GM21786 (cell line): Measurements from ENCODE around the gene SPIRE1.
"Not testable (repeated sequence)": the region's sequence is repeated elsewhere in the genome, so short reads cannot be mapped to it uniquely, and the experiment has no call there.

Experiments
- ATAC-seq: cut with Tn5 transposase; IDR thresholded peaks from one replicate; pipeline ENCODE4 v1.9.1; 2021; ENCODE audit not compliant: unreplicated experiment

The SPIRE1 gene

DNA sequence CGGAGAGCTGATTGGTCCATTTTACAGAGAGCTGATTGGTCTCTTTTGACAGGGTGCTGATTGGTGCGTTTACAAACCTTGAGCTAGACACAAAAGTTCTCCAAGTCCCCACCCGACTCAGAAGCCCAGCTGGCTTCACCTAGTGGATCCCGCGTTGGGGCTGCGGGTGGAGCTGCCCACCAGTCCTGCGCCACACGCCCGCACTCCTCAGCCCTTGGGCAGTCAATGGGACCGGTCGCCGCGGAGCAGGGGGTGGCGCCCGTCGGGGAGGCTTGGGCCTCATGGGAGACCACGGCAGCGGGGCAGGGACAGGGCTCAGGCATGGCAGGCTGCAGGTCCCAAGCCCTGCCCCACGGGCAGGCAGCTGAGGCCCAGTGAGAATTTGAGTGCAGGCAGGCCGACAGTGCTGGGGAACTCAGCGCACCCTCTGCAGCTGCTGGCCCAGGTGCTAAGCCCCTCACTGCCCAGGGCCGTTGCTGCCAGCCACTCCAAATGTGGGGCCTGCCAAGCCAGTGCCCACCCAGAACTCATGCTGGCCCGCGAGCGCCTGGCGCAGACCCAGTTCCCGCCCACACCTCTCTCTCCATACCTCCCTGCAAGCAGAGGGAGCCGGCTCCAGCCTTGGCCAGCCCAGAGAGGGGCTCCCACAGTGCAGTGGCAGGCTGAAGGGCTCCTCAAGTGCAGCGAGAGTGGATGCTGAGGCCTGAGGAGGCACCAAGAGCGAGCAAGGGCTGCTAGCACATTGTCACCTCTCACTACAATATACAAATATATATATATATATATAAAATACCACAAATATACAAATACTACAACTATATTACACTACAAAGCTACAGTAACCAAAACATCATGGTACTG is 100.7 kb downstream of the SPIRE1 start:
- ATAC-seq = no peak

DNA sequence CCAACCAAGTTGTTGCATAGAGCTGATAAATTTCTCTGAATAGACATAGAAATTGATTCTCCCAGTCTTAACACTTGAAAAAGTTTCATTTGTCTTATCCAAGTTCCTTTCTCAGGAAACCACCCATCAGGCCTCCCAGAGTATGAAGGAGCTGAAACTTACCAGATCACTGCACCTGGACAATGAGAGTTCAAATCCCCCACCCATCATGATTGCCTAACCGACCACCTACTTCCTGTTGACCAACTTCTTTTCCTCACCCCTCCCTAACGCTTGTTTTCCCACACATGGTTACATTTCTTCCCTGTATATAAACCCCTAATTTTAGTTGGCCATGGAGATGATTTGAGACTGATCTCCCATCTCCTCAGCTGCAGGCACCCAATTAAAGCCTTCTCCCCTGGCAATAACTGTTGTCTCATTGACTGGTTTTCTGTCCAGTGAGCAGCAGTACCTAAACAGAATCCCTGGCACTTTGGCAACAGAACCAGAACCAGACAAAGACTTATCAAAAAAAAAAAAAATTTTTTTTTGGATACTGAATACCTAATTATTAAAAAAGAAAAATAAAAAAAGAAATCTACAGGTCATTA is 103.0 kb downstream of the SPIRE1 start:
- no peak for ATAC-seq

DNA sequence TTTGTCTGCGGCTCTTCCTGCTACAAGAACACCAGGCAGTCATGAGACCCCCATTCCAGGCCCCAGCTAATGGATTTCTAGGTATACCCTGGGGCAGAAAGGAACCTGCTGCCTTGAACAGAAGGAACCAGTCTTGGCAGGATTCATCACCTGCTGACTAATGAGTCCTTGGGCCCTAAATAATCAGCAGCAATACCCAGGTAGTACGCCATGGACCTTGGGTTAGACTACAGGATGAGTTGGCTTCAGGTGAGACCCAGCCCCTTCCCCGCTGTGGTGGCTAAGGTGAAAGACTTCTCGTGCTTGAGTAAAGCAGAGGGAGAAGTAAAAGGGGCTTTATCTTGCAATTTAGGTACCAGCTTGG is 105.0 kb downstream of the SPIRE1 start:
- no peak for ATAC-seq

DNA sequence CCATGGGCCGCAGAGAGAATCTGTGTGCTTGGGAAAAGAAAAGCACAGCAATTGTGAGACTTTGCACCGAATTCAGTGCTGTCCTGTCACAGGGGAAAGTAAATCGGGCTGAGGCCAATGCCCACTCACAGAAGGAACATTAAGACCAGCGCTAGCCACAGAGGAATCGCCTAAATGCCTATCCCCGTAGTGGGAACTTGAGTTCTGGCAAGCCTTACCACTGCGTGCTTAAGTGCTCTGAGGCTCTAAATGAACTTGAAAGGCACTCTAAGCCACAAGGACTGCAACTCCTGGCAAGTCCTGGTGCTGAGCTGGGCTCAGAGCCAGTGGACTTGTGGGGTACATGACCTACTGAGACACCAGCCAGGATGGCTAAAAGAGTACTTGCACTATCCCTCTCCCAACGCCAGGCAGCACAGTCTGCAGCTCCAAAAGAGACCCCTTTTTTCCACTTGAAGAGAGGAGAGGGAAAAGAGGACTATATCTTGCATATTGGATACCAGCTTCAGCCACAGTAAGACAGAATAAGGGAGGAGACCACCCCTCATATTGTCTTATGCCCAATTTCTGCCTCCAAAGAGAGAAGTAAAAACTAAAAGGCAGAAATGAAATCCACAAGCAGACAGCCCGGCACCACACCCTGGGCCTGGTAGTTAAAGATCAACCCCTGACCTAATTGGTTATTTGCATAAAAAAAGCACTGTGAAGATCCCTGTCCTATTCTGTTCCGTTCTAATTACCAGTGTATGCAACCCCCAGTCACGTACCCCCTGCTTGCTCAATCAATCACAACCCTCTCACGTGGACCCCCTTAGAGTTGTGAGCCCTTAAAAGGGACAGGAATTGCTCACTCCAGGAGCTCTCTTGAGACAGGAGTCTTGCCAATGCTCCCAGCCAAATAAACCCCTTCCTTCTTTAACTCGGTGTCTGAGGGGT is 105.7 kb downstream of the SPIRE1 start:
- not testable (repeated sequence) for ATAC-seq

DNA sequence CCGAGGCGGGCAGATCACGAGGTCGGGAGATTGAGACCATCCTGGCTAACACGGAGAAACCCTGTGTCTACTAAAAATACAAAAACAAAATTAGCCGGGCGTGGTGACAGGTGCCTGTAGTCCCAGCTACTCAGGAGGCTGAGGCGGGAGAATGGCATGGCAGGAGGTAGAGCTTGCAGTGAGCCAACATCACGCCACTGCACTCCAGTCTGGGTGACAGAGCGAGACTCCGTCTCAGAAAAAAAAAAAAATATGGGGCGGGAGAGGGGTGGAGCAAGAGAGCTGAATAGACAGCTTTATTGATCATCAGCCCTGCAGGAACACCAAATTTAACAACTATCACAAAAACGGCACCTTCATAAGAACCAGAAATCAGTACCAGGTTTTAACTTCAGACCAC is 106.4 kb downstream of the SPIRE1 start:
- not testable (repeated sequence) for ATAC-seq

DNA sequence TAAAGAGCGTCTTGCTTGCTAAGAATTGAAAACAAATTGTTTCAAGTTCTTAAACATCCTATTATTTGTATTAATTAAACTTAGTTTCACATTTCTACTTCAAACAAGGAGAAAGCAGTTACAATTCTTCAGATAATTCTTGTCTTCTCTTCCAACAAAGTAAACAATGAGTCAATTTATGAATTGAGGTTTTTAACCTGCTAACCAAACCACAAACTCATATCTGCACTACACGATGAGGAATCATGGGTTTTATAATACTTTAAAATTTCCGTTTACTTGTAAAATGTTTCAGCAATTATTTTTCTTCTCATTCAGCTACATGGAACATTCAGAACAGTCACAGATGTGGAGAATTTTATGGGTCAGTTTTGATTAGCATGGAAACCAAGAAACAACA is 114.2 kb downstream of the SPIRE1 start:
- no peak for ATAC-seq

DNA sequence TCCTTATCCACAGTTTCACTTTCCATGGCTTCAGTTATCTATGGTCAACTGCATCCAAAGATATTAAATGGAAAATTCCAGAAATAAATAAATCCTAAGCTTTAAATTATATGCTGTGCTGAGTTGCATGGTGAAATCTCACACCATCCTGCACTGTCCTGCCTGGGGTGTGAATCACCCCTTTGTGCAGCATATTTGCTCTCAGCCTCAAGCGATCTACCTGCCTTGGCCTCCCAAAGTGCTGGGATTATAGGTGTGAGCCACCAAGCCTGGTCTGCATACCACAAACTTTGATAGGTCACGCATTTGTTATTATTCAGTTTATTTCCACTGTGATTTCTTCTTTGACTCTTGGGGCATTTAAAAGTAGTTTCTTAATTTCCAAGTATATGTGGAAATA is 117.2 kb downstream of the SPIRE1 start:
- no peak for ATAC-seq

DNA sequence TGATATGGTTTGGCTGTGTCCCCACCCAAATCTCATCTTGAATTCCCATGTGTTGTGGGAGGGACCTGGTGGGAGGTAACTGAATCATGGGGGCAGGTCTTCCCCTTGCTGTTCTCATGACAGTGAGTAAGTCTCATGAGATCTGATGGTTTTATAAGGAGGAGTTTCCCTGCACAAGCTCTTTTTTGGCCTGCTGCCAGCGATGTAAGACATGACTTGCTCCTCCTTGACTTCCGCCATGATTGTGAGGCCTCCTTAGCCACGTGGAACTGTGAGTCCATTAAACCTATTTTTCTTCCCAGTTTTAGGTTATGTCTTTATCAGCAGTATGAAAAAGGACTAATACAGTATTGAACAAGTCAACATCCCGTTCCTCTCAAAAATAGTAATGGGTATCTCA is 118.7 kb downstream of the SPIRE1 start:
- ATAC-seq = not testable (repeated sequence)

DNA sequence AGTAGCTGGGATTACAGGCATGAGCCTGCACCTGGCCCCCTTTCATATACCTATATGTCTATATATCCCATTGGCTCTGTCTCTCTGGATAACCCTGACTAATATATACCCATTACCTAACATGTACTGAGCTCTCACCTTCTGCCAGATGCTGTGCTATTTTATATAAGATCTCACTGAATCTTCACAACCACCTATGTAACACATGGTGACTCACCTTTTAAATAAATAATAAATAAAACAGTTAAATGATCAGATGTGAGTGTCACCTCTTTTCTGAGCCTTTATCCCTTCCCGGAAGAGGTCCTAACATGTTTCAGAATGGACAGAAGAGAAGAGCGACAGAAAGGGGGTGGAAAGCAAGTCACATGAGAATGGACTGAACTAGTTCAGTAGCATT is 123.1 kb downstream of the SPIRE1 start:
- no peak for ATAC-seq

DNA sequence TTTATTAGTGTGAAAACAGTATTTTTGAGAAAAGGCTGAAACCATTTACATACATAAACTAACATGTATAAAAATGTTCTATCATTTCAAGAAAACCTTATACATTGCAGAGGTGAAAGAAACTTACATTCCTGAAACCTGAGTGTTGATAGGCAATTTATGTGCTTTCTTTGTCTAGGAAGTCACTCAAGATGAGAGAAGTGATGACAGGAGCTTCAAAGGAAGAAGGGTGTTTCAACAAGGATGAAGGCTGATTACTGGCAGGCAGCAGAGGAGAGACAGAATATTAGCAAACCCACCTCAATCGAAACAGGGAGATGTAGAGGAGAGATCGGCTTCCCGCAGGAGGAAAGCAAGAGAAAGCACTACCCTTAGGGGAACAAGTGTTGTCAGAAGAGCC is 125.2 kb downstream of the SPIRE1 start:
- no peak for ATAC-seq

DNA sequence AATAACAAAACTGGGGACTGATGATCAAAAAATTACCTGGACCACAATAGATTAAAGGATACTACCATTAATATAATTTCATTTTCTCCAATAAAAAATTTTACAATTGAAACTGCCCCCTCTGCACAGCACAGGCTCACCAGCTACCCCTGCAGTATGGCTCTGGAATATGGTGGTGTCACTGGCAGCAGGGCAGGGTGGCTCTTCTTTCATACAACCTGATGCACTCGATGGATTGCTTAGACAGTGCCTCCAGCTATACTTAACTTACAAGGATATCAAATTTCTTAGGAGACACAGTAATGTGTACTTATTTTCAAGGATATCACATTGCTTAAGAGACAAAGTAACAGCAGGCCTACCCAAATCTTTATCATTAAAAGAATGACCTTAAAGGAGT is 126.2 kb downstream of the SPIRE1 start:
- ATAC-seq = no peak

DNA sequence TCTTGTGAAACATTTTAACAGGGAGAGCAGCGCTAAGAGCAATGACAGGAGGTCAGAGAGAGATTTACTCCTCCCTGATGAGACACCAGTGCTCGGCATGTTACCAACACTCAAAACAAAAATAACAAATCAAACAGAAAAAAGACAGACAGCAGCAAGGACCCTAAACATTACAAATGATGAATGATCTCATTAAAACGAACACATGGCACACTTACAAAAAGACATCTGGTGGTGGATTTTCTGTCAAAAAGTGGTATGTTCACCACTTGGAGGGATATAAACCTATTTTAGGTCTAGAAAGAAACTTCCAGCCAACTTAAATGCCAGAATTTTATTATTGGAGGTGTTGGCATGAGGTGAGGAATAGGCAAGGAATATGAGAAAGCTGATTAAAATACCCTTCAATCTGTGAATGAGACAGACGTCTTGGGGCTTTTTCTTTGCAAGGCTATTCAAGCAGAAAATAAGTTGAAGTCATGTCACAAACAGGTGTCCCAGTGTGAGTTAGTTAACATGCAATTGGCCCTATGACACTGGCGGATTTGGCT is 137.4 kb downstream of the SPIRE1 start:
- ATAC-seq = no peak

DNA sequence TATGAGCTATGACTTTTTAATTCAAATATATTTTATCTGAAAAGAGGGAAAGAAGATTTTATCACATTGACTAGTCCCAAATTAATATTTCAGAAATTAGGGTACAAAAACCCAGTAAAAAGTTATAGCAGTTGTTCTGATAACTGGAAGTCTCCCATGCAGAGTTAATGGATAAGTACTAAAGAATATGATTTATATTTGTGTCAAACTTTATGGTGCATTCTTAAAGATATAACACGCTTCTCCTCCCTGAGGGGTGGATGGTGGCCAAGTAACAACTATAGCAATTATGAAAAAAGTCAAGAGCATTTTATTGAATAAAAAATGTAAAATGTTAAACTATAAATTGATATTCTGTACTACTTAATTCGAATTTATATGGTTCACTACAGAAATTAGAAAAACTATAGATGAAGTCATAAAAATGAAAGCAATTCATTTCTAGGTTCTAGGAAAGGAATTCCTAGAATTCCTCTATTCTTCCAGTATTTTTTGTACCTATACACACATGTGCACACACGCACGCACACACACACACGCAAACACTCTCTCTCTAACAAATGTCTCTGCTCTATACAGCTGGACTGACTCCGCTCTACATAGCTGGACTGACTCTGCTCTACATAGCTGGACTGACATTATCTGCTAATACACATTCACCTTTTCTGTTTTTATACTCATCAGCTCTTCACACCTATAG is 138.9 kb downstream of the SPIRE1 start:
- ATAC-seq = no peak

DNA sequence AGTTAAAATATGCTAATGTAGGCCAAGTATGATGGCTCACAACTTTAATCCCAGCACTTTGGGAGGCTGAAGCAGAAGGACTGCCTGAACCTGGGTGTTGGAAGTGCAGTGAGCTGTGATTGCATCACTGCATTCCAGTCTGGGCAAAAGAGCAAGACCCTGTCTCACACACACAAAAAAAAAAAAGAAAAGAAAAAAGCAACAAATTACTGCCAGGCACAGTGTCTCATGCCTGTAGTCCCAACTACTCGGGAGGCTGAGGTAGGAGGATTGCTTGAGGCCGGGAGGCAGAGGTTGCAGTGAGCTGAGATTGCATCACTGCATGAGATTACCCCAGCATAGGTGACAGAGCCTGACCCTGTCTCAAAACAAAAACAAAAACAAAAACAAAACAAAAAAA is 139.6 kb downstream of the SPIRE1 start:
- ATAC-seq = no peak

DNA sequence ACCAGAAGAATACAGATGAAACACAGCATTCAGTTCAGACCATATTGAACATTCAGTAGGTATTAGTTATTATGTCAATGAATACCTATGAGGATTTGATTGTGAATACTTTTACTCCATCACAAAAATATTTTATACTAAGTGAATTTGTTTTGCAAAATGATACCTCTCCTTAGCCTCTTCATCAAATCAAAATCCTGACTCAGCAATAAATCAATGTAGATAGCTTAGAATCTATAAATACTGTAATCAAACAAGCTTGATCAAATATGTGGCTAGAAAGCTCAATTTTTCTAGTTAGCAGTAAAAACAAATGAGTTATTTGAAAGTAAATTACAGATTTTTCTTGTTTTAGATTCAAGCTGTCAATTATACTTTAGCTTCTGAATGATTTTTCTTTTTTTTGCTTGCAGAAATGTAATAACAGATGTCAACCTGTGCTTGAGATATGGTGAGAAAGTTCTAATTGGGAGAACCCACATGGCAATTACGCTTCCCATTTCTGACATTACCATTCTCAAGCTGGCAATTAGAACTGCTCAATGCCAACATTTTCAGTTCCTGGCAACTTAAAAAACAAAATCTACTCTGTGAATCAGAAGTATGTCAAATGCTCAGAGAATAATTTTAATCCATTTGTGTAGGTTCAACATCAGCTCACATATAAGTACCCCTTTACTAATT is 140.6 kb downstream of the SPIRE1 start:
- ATAC-seq = no peak

DNA sequence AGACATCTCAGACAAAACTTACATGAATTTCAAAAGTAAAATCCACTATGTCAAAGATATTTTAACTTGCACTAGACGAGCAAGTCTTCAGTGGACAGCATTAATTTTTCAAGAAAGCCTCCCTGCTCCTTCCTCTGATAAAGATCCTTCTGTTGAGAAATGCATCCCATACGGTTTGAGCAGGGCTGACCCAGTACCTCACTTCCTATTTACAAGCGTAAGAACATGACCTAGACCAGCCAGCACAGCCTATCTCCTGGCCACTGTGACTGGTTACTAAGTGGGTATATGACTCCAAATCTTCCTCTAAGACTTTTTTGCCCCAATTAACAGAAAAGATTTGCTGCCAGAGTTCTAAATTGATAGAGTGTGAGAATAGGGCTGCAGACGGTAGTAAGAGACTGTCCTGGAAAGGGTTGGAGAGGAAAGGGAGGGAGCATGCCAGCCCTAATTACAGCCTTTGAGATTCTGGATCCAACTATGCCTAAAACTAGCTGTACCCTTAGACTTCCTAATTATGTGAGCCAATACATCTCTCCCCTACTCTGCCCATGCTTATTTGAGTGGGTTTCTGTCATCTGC is 141.8 kb downstream of the SPIRE1 start:
- ATAC-seq = no peak

DNA sequence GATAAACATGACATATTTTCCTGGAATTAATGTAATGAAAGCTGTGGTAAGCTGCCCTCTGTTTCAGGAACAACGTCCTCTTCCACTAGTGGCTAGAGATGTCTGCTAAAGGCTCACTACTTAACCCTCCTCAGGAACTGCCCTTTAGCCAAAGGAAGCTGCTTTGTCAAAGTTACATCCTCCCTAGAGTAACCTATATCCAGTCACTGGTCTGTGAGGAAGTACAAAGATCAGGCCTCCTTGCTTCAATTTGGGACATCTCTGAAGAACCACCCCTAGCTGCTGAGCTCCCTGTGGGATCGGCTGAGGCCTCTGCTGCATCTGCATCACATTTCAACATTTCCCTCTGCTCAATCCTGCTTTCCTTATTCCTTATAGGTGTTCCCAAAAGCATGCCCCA is 142.4 kb downstream of the SPIRE1 start:
- ATAC-seq = no peak

DNA sequence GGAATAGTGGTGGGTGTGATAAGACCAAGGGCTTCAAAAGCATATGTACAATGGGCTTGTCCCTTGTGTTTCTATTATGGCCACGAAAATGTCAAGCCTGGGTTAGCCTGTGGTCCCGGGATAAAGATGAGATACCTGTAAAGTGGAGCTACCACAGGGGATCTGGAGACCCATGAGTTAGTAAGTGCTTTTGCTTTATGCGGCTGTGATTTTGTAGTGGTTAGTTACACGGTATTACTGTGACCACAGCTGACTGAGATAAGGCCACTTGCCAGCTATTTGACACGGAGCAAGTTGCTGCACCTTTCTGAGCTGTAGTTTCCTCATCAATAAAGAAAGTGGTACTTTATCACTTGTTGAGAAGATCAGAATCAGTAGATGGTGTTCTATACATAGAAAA is 150.9 kb downstream of the SPIRE1 start:
- ATAC-seq = no peak

DNA sequence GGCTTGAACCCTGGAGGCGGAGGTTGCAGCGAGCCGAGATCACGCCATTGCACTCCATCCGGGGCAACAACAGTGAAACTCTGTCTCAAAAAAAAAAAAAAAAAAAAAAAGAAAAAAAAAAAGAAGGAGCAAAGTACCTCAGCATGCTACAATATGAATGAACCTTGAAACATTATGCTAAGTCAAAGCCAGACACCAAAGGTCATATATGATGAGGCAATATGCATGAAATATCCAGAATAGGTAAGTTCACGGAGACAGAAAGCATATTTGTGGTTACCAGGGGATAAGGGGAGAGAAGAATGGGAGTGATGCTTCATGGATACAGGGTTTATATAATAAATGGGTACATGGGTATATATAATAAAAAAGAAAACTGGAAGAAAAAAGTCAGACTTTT is 156.9 kb downstream of the SPIRE1 start:
- no peak for ATAC-seq

DNA sequence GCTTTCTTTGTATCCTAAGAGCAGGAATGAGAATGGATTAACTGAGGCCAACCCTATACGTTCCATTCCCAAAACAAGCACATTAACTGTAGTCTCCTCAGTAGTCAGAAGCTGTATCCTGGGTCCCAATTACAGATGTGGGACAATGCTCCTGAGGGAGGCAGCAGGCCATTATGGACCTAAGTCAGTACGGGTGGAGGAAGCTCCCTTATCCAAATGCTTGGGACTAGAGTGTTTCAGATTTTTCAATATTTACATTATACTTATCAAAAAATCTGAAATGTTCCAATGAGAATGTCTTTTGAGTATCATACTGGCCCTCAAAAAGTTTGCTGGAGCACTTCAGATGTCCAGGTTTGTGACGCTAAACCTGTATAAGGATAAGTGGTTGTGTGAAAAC is 160.1 kb downstream of the SPIRE1 start:
- no peak for ATAC-seq
